ENCODE data around the gene AVEN.
A peak's percentile ranks its signal among the peaks of the same experiment; 100 is the strongest.

Gene AVEN

GRCh38 chr15:34038871-34039789 is at the start of gene AVEN:
Gene AVEN, minus strand, starts transcription at chr15:34039204. Its CDS starts 158 bp downstream, at chr15:34039046.
- in situ Hi-C loops (cut with MboI; ENCODE audit: low pct_unique_long_range_greater_than_20kb, low sequenced_read_pairs, unreplicated experiment), result no loop called here
- TF ChIP-seq CTCF (IDR thresholded peaks at IDR 0.05; ENCODE audit: extremely low read depth, insufficient read depth, missing control alignments), result no peak
- peak; percentile 70 for DNase-seq (ENCODE audit: low spot score)

- TF ChIP-seq CTCF (IDR thresholded peaks at IDR 0.05; ENCODE audit: extremely low read depth, insufficient read depth, missing control alignments), result no peak
- in situ Hi-C loops (cut with MboI; ENCODE audit: low pct_unique_long_range_greater_than_20kb, low sequenced_read_pairs, unreplicated experiment), result loop anchor here (25.0 kb wide), 2 partner anchors 252 to 502 kb away; partner anchors contain the start of genes GOLGA8B, NOP10, NUTM1 and SLC12A6
- no peak for DNase-seq (ENCODE audit: low spot score)
Observed at GRCh38 chr15:34085746-34086145, 46.7 kb upstream of the AVEN start.

GRCh38 chr15:34084086-34084485 is 45.1 kb upstream of the AVEN start:
- in situ Hi-C loops (cut with MboI; ENCODE audit: low pct_unique_long_range_greater_than_20kb, low sequenced_read_pairs, unreplicated experiment), result loop anchor here (25.0 kb wide), 2 partner anchors 253 to 503 kb away; partner anchors contain the start of genes GOLGA8B, NOP10, NUTM1 and SLC12A6
- no peak for DNase-seq (ENCODE audit: low spot score)
- TF ChIP-seq CTCF (IDR thresholded peaks at IDR 0.05; ENCODE audit: extremely low read depth, insufficient read depth, missing control alignments), result no peak

GRCh38 chr15:34079904-34080303 is 40.9 kb upstream of the AVEN start:
- in situ Hi-C loops (cut with MboI; ENCODE audit: low pct_unique_long_range_greater_than_20kb, low sequenced_read_pairs, unreplicated experiment), result loop anchor here (25.0 kb wide), 2 partner anchors 257 to 507 kb away; partner anchors contain the start of genes GOLGA8B, NOP10, NUTM1 and SLC12A6
- DNase-seq (ENCODE audit: low spot score), result no peak
- no peak for TF ChIP-seq CTCF (IDR thresholded peaks at IDR 0.05; ENCODE audit: extremely low read depth, insufficient read depth, missing control alignments)

GRCh38 chr15:34078900-34079299 is 39.9 kb upstream of the AVEN start:
- in situ Hi-C loops (cut with MboI; ENCODE audit: low pct_unique_long_range_greater_than_20kb, low sequenced_read_pairs, unreplicated experiment), result loop anchor here (25.0 kb wide), 2 partner anchors 258 to 508 kb away; partner anchors contain the start of genes GOLGA8B, NOP10, NUTM1 and SLC12A6
- DNase-seq (ENCODE audit: low spot score), result no peak
- no peak for TF ChIP-seq CTCF (IDR thresholded peaks at IDR 0.05; ENCODE audit: extremely low read depth, insufficient read depth, missing control alignments)

GRCh38 chr15:34076785-34077184 is 37.8 kb upstream of the AVEN start:
- no peak for TF ChIP-seq CTCF (IDR thresholded peaks at IDR 0.05; ENCODE audit: extremely low read depth, insufficient read depth, missing control alignments)
- in situ Hi-C loops (cut with MboI; ENCODE audit: low pct_unique_long_range_greater_than_20kb, low sequenced_read_pairs, unreplicated experiment), result loop anchor here (25.0 kb wide), 2 partner anchors 261 to 511 kb away; partner anchors contain the start of genes GOLGA8B, NOP10, NUTM1 and SLC12A6
- no peak for DNase-seq (ENCODE audit: low spot score)

Measured in GM13977 (cell line).